CD4-positive, alpha-beta T cell treated with Interleukin-12 subunit alpha and Interleukin-12 subunit beta, for 1 hour (primary cell): ENCODE results near the gene HBD.

Experiments
- DNase-seq: peaks from one replicate; pipeline ENCODE4 v3.0.0-alpha.2; 2020

Gene HBD

DNA sequence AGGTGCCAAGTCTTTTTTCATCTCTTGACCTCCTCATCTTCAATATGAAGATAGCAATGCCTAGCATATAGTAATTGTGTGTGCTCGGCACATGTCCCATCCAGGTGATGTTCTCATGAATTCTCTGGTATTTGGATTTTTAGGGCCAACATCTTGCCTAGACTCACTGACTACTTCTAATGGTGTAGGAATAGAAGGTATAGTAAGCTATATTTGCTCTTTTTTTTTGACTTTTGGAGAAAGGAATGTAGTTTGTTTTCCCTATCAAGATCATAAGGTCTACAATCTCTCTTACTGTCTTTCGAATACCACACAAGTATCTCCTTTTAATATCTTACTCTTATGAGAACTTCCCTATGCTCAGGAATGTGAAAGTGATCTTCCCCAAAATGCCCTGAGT, 3.2 kb downstream of the HBD start:
- no peak for DNase-seq

DNA sequence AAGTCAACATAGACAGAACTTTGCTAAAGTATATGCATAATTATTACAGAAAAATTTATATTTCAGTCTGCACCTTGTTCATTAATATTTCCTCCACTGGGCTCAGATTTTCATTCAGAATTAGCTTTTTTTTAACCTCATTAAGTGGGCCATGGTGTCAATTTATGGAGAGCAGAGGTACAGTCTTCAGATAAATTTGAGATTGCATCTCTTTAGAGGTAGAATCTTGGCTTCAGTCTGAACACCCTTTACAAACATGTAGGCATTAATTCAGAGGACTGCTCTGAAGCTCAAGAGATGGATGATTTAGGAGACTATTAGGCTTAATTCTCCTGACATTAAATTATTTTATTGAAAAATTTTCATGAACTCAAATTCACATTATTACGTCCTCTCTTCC, 4.0 kb downstream of the HBD start:
- no peak for DNase-seq

DNA sequence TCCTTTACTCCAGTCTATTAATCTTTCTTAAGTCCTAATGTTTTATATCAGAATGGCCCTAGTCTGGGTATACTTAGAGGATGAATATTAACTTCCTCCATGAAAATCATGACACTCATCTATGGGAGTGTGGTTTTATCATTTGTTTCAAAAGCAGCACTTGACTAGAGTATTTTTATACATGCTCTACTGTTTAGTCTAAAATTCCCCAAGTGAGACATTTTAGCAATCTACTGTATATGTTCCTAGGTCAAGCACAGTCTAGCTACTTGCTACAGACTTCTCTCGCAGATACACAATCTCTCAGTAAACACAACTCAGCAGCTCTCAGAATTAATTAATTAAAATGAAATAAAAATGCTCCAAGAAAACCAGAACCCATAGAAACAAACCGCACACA, 4.5 kb downstream of the HBD start:
- DNase-seq, result no peak

DNA sequence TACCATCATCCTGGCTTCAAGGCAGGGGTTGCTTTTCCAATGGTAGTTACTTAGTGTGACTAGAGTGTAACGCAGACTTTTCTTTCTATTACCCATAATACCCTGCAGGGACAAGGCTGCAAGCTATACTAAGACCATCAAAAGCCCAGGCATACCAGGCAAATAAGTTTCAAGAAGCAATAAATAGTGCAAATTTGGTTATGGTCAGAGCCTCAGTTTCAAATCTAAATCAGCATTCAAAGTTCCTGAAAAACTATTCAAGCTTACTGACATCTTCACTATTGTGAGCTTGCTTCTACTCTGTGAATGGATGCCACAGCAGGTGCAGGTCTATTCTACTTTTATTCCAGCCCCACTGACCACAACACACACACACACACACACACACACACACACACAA, 4.9 kb downstream of the HBD start:
- DNase-seq, result no peak

DNA sequence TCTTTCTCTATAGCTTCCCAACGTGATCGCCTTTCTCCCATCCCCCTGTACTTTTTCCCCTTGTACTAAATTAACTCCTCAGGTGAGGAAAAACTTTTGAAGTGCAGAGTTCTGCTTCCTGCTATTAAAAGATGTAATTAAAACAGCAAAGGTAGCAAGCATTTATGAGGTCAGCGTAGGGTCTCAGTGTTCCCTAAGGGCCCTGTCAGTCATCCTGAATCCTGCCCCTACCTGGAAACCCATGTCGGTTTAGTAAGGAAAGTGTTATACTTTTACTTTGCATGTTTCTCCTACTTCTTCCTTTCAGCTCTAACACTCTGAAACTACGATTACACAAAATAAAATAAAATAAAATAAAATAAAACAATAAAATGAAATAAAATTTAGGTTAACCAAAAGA, 6.2 kb downstream of the HBD start:
- DNase-seq, result no peak

DNA sequence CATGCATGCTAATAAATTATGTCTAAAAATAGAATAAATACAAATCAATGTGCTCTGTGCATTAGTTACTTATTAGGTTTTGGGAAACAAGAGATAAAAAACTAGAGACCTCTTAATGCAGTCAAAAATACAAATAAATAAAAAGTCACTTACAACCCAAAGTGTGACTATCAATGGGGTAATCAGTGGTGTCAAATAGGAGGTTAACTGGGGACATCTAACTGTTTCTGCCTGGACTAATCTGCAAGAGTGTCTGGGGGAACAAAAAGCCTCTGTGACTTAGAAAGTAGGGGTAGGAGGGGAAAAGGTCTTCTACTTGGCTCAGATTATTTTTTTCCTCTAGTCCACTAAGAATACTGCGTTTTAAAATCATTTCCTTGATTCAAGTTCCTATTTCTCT, 6.6 kb downstream of the HBD start:
- DNase-seq, result no peak

DNA sequence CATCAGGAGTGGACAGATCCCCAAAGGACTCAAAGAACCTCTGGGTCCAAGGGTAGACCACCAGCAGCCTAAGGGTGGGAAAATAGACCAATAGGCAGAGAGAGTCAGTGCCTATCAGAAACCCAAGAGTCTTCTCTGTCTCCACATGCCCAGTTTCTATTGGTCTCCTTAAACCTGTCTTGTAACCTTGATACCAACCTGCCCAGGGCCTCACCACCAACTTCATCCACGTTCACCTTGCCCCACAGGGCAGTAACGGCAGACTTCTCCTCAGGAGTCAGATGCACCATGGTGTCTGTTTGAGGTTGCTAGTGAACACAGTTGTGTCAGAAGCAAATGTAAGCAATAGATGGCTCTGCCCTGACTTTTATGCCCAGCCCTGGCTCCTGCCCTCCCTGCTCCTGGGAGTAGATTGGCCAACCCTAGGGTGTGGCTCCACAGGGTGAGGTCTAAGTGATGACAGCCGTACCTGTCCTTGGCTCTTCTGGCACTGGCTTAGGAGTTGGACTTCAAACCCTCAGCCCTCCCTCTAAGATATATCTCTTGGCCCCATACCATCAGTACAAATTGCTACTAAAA, 7.5 kb downstream of the HBD start, which contains the start of gene HBB:
HBB (minus strand) TSS at position 340 of the 579 bp plus-strand sequence; CDS start at position 290, 50 bp downstream.
- DNase-seq, result no peak

DNA sequence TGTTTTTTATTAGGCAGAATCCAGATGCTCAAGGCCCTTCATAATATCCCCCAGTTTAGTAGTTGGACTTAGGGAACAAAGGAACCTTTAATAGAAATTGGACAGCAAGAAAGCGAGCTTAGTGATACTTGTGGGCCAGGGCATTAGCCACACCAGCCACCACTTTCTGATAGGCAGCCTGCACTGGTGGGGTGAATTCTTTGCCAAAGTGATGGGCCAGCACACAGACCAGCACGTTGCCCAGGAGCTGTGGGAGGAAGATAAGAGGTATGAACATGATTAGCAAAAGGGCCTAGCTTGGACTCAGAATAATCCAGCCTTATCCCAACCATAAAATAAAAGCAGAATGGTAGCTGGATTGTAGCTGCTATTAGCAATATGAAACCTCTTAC, 8.8 kb downstream of the HBD start:
- DNase-seq, result no peak

DNA sequence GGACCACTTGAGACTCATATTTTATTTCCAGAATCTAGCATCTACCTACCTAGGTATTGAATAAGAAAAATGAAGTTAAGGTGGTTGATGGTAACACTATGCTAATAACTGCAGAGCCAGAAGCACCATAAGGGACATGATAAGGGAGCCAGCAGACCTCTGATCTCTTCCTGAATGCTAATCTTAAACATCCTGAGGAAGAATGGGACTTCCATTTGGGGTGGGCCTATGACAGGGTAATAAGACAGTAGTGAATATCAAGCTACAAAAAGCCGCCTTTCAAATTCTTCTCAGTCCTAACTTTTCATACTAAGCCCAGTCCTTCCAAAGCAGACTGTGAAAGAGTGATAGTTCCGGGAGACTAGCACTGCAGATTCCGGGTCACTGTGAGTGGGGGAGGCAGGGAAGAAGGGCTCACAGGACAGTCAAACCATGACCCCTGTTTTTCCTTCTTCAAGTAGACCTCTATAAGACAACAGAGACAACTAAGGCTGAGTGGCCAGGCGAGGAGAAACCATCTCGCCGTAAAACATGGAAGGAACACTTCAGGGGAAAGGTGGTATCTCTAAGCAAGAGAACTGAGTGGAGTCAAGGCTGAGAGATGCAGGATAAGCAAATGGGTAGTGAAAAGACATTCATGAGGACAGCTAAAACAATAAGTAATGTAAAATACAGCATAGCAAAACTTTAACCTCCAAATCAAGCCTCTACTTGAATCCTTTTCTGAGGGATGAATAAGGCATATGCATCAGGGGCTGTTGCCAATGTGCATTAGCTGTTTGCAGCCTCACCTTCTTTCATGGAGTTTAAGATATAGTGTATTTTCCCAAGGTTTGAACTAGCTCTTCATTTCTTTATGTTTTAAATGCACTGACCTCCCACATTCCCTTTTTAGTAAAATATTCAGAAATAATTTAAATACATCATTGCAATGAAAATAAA, 9.5 kb downstream of the HBD start:
- no peak for DNase-seq

DNA sequence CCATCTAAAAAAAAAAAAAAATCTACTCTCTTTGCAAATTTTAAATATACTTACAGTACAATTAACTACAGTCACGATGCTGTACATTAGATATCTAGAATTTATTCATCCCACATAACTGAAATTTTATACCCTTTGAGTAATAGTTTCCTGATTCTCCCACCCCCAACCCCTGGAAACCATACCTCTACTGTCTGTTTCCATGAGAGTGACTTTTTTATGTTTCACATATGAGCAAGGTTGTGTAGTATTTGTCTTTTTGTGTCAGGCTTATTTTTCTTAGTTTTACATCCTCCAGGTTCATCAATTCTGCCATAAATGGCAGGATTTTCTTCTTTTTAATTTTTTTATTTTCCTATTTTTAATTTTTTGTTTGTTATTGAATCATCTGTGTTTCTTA, 10.6 kb downstream of the HBD start:
- DNase-seq, result no peak

DNA sequence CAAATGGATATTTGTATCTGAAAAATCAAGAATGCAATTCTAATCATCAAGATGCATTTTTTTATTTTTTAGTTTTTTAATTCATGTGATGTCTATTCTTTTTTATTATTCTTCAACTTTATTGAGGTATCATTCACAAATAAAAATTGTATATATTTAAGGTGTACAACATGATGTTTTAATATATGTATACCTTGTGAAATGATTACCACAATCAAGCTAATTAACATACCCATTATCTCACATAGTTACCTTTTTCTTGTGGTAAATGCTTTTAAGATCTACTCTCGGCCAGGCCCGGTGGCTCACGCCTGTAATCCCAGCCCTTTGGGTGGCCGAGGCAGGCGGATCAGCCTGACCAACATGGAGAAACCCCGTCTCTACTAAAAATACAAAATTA, 11.1 kb downstream of the HBD start:
- DNase-seq, result no peak

DNA sequence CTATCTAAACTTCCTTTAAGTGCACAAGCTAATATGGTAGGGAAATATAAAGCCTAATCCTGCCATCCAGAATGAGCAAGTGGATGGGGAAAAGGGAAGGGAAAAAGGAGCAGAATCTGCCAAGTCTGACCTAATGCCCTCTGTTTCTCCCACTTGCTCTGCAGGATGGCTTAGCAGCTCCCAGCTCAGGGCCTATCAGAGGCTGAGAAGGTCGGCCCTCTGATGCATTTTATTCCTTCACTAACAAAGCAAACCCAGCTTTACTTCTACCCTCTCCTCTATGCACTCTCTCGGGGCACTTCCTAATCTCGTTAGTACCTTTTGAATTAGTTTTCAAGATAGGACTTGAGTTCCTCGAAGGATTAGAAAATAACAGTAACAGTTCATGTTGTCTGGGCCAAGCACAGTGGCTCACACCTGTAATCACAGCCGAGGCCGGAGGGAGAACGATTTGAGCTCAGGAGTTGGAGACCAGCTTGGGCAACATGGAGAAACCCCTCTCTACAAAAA, 23.9 kb downstream of the HBD start:
- no peak for DNase-seq

DNA sequence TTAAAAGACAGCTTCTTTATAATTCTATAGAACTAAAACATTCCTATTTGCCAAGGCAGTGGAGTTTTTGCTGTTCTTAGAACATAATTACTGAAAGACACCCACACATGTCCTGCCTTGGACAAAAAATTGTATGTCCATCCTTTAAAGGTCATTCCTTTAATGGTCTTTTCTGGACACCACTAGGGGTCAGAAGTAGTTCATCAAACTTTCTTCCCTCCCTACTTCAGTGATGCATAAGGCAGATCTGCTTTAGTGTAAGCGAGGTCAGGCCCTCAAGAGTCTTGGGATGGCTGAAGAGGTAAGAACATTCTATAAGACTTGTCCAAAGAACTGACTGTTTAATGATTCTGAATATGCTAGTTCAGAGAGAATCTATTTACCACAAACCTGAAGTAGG, 29.5 kb downstream of the HBD start:
- DNase-seq, result no peak

DNA sequence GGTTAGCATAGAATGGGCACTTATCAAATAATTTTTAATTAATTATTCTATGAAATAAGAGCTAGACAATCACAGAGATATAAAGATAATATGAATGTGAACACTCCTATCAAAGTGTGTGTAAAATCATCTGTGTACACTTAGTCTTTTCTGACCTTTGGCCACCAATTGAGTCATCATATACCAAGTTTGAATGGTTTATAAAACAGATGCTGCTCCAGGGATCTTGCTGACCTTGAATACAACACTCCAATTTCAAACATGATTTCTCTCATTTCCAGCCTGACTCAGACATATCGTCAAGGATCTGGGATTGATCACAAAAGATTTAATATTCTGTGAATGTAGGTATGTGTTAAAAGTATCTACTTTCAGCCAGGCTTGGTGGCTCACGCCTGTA, 30.9 kb downstream of the HBD start:
- DNase-seq, result no peak

DNA sequence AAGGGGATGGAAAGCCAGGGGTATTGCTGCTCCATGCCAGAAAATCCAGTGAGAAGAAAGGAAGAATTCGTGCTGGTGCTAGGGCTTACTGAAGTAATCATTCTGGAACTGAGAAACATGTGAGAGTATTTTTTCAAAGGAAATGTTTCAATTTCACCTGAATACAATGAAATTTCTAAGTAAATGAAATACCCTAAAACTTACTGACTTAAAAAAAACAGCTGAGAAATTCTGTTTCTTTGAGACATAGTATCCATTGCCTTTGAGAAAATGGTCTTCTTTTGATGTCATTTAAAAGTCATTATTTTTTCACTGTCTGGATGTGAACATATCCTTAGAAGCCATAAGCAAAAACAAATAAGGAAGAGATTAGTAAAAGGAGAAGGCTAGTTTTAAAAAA, 33.7 kb downstream of the HBD start, which contains the start of gene OR51V1:
OR51V1 (minus strand) TSS at position 101 of the 400 bp plus-strand sequence; CDS start at position 101, 0 bp downstream.
- no peak for DNase-seq

DNA sequence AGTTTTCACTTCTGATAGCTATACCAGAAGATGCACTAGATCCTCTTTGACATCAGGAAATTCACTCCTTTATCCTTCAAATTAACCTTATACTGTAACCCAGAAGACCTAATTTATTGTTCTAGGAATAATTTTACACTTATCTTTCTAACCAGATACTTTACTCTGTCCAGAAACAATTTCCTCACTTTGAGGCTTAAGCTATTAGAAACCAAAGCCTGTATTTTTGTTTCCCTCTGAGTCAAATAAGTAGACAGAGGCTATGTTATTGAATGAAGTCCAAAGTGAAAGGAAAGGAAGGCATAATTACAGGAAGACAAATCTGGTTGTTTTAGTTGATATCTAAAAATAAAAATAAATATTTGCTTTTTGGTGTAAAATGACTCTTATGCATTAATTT, 36.0 kb downstream of the HBD start:
- DNase-seq, result no peak

DNA sequence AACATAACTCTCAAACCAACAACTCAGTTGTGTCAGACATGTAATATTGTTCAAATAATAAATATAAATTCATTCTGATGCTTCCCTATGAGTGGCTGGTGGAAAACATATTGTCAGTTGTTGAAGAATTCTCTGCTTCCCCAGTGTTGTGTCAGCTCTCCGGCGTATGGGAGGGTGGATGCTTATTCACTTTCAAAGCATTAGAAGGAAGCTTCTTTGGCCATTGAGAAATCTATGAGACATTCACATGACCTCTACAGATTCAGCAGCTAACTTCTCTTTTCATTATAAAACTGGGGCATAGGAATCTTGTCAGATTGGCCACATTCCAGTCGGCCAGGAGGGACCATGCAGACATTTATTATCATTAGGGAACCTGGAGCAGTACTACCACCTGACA, 36.7 kb downstream of the HBD start:
- no peak for DNase-seq

DNA sequence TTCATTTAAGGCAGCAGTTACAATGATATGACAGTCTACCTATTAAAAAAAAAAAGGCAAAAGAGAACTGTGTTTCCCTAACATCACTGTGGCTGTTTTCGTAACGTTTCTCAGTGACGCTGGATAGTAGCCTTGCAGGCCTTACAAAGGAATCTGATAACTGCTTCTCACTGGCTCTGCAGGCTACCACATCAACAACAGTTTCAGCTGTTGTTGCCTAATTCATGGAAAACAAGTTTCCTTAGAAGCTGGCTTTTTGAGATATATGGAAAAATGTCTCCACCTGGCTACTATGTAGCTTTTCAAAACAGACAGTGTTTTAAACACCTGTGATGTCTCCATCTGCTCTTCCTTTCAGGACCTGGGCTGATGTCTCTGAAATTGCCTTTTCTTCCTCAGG, 37.6 kb downstream of the HBD start:
- DNase-seq, result no peak

DNA sequence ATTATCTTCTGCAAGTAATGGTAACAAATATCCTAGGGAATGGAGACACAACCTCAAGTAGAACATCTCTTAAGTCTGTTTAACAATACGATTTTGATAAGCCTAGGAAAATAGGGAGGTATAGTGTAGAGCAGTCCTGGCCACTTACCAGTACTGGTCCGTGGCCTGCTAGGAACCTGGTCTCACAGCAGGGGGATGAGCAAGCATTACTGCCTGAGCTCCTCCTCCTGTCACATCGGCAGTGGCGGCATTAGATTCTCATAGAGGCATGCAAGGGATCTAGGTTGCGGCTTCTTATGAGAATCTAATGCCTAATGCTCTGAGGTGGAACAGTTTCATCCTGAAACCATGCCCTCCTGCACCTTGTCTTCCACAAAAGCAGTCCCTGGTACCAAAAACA, 38.2 kb downstream of the HBD start:
- no peak for DNase-seq

DNA sequence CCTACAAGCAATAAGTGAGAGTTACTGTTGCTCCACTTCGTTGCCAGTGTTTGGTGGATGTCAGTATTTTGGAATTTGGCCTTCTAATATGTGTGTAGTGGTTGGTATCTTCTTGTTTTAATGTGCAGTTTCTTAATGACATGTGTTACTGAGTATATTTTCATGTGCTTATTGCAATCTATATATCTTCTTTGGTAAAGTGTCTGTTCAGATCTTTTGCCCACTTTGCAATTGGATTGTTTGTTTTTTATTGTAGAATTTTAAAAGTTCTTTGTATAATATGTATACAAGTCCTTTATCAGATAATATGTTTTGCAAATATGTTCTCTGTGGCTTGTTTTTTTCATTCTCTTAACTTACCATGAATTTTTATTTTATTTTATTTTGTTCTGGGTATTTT, 41.5 kb downstream of the HBD start:
- DNase-seq, result no peak

DNA sequence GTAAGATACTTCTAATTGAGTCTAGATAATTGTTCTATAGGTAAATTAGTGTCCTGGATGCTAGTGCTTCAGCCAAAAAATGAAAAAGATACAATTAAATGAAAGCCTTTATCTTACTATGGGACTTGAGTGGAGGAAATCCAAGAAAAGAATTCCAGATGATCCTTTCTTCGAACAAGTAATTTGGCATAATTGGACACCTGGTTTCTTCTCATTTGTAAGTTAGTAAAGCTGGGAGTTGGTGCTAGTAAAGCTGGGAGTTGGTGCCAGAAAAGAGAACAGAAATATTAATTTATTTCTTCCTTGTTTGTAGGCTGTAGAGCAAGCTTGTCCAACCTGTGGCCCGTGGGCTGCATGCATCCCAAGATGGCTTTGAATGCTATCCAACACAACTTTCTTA, 46.1 kb downstream of the HBD start:
- DNase-seq, result no peak
